Activated CD4-positive, alpha-beta T cell treated with anti-CD3 and anti-CD28 coated beads, Interleukin-2, amount 50 U/mL, for 48 hours (primary cell): Measurements from ENCODE around the gene MNT.
"Not testable (repeated sequence)": the region's sequence is repeated elsewhere in the genome, so short reads cannot be mapped to it uniquely, and the experiment has no call there.

ENCODE experiments used
- DNase-seq, 2 experiments: peaks; one replicate each; pipeline ENCODE4 v3.0.0-alpha.2; 2020

Gene MNT, protein sequence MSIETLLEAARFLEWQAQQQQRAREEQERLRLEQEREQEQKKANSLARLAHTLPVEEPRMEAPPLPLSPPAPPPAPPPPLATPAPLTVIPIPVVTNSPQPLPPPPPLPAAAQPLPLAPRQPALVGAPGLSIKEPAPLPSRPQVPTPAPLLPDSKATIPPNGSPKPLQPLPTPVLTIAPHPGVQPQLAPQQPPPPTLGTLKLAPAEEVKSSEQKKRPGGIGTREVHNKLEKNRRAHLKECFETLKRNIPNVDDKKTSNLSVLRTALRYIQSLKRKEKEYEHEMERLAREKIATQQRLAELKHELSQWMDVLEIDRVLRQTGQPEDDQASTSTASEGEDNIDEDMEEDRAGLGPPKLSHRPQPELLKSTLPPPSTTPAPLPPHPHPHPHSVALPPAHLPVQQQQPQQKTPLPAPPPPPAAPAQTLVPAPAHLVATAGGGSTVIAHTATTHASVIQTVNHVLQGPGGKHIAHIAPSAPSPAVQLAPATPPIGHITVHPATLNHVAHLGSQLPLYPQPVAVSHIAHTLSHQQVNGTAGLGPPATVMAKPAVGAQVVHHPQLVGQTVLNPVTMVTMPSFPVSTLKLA

DNA sequence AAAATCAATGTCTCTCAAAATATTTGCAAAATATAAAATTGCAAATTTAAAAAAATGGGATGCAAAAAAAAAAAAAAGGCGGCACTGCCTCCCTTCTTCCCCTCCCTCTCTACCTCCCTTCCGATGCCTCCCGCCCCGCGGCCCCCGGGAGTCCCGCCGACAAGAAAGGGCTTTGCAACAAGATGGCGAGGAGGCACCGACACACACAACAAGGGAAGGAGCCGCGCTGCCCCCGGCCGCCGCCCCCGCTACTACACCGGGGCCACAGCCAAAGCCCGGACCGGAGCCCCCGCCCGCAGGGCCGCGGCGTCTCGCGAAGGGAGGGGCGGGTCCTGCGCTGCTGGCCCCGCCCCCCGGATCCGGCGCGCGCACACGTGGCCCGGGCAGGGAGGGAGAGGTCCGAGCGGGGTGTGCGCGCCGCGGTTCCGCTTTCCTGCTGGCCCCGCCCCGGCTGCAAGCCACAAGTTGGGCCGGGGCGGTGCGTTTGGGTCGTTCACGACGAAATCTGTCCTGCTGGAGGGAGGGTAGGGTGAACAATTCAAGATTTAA lies at the start of gene MNT:
MNT (minus strand) TSS at position 184 of the 549 bp plus-strand sequence. CDS start 348 bp downstream, outside the sequence.
- peak; percentile 91 to 92 for DNase-seq

DNA sequence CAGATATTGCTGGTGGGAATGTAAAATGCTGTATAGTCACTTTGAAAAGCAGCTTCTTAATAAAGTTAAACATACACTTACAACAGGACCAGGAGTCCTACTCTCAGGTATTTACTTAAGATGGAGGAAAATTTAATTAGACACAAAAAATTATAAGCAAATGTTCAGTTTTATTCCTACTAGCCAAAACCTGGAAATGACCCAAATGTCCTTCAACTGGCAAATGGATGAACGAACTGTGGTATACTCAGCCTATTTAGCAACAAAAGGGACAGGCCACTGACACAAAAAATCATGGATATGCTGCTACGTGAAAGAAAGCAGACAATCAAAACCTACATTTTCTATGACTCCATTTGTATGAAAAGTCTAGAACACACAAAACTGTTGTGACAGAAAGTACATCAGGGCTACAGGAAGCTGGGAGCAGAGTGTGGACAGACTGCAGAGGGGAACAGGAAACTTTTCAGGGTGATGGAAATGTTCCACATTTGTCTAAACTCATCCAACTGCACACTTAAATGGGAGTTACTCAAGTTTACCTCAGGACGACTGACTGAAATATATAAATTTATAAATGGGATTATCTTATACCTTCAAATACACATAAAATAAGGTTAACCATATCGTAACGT lies 49.3 kb upstream of the MNT start:
- no peak for DNase-seq

GRCh38 chr17:2449486-2449885 lies 48.6 kb upstream of the MNT start:
- no peak for DNase-seq

DNA sequence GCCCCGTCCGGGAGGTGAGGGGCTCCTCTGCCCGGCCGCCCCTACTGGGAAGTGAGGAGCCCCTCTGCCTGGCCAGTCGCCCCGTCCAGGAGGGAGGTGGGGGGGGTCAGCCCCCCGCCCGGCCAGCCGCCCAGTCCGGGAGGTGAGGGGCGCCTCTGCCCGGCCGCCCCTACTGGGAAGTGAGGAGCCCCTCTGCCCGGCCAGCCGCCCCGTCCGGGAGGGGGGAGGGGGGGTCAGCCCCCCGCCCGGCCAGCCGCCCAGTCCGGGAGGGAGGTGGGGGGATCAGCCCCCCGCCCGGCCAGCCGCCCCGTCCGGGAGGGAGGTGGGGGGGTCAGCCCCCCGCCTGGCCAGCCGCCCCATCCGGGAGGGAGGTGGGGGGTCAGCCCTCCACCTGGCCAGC lies 46.6 kb upstream of the MNT start:
- DNase-seq, result not testable (repeated sequence)

- no peak for DNase-seq
Measured at GRCh38 chr17:2445638-2446037, 44.8 kb upstream of the MNT start.

- DNase-seq, result no peak
Measured at GRCh38 chr17:2444382-2444781, 43.5 kb upstream of the MNT start.

- no peak for DNase-seq
Measured at GRCh38 chr17:2442166-2442565, 41.3 kb upstream of the MNT start.

DNA sequence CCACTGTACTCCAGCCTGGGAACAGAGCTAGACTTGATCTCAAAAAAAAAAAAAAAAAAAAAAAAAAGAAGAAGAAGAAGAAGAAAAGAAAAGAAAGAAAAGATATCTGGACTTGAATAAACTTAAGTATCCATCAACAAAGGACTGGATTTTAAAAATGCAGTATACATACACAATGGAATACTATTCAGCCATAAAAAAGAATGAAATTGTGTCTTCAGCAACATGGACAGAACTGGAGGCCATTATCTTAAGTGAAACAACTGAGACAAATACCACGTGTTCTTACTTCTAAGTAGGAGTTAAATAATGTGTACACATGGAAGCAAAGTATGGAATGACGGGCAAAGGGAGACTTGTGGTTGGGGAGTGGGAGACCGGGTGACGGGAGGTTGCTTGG lies 40.1 kb upstream of the MNT start:
- DNase-seq, result no peak

- DNase-seq, result not testable (repeated sequence)
Measured at GRCh38 chr17:2439997-2440396, 39.1 kb upstream of the MNT start.

GRCh38 chr17:2438823-2439222 lies 38.0 kb upstream of the MNT start:
- no peak for DNase-seq

- DNase-seq, result no peak
Measured at GRCh38 chr17:2436316-2436905, 35.6 kb upstream of the MNT start.

DNA sequence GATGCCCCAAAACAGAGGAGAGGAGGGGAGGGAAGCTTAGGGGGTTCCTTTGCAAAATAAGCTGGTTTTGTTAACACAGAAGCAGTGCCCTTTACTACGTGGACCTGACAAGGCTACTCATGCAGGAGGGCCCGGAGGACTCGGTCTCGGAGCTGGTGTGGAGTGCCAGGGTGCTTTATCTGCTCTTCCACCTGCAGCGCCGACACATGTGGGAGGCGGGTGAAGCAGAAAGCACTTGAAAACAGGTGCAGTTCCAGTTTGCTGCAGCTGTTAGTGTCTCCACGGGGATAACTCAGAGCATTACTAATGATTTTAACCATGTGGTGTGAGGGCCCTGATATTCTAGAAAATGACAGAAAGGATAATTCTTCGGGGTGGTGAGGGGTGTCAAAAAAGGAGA lies 35.0 kb upstream of the MNT start:
- no peak for DNase-seq

DNA sequence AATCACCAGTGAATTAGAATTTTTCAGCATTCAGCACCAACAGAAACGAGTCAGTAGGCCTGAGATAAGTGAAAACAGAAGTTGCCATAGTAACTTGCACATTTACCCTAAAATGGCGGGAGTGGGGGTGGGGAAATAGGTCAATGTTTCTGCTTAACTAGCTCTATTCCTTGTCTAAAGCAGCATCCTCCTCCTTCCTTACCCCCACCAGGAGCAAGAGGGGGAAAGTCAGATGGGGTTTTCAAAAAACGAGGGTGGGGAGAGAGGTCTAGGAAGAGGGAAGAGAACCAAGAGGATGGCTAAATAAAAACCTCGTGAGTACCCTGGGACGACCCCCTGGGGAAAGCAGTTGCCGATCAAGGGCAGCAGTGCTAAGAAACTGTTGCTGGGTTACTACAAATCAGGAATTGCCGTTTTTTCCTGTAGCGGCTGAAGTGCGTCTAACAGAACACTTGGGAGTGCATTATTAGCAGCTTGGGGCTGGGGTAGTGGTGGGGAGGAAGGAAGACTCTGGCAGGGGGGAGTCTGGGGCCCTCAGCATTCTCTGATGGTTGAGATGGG lies 34.4 kb upstream of the MNT start:
- DNase-seq, result no peak

- DNase-seq, result no peak
Measured at GRCh38 chr17:2433696-2434095, 32.8 kb upstream of the MNT start.

DNA sequence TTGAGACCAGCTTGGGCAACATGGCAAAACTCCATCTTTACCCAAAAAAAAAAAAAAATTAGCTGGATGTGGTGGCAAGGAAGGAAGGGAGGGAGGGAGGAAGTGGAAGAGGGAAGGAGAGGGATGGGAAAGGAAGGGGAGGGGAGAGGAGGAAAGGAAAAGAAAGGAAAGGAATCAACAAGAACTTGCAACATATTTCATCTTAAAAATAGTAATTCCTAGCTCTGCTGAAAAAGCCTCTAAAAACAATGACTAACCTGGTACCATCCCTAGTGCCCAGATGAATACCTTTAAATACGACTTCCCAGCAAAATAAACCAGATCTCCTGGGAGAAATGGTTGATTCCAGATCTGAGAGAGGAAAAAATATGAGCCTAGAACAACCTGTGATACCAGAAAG lies 27.1 kb upstream of the MNT start:
- DNase-seq, result no peak

DNA sequence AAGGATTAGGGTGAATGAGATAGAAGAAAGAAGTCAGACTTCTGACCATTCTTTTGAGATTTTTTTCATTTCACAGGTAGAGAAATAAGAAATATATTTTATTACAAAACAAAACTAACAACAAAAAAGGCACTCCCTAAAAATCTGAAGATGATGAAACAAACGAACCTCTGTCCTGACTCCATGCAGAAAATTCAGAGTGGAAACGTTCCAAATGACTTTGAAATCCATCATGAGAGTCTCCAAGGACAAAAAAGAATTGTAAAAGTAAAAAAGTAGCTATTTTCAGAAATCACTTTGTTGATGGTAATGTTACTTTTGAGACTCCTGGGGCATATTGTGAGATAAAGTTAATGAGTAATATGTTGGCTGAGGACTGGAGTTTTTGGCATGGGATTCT lies 26.4 kb upstream of the MNT start:
- DNase-seq, result no peak

DNA sequence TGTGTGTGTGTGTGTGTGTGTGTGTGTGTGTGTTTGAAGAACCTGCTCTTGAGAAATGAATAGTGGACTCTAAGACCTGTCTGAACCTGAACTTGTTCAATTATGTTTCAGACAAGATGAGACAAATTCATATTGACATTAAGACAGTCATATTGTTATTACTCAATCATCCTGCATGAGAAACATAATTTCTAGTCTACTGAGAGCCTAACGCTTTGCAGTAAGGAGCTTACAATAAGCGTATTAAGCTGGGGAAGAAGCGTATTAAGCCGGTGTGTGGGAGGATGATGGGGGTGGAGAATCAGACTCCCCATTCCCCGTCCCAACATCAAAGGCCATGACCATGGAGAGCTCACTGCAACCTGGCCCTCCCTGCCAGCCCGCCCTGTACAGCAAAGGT lies 22.4 kb upstream of the MNT start:
- no peak for DNase-seq

GRCh38 chr17:2421315-2422147 lies 20.7 kb upstream of the MNT start:
- DNase-seq, result no peak

DNA sequence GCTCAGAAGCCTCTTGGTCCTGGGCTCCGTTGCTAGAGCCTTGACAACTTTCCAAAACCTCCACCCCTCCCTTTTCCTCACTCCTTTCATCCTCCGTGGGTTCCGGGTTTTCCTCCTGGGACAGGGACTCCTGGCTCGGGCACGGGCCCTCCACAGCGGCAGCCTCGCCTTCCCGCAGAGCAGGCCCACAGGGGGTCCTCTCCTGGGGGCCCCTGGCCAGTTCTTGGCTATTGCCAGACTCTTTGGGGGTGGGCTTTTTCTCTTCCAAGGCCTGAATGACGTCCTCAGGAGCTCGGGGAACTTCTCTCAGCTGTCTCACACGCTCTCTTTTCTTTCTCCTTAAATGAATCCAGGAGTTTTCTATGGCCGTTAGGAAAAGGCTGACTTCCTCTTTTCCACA lies 19.3 kb upstream of the MNT start:
- no peak for DNase-seq

GRCh38 chr17:2419486-2419885 lies 18.6 kb upstream of the MNT start:
- no peak for DNase-seq

DNA sequence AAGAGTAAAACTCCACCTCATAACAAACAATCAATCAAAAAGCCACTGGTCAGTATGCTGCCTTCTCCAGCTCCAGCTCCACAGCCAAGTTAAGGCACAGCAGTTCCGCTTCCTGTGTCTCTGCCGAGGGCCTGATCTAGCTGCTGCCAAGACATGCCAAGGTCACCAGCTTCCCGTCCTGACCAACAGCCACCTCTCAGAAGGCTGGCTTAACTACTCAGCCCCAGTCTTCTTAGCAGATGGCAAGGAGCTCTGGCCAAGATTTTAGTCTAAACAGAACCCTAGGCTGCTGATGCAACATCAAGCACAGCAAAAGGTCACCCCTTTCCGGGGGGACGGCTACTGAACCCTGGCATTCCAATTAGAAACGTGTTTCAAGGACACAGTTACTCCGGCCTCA lies 17.7 kb upstream of the MNT start:
- DNase-seq, result no peak
